DMS153 treated with DMSO at 0.1 percent for 48 hours (cell line): ENCODE results near the gene ELL3.
"Not testable (repeated sequence)": the region's sequence is repeated elsewhere in the genome, so short reads cannot be mapped to it uniquely, and the experiment has no call there.

Experiments used
- DNase-seq: peaks from one replicate; lab custom pipeline; 2025; ENCODE audit not compliant: unreplicated experiment; lab: John Stamatoyannopoulos, UW

The ELL3 gene

DNA sequence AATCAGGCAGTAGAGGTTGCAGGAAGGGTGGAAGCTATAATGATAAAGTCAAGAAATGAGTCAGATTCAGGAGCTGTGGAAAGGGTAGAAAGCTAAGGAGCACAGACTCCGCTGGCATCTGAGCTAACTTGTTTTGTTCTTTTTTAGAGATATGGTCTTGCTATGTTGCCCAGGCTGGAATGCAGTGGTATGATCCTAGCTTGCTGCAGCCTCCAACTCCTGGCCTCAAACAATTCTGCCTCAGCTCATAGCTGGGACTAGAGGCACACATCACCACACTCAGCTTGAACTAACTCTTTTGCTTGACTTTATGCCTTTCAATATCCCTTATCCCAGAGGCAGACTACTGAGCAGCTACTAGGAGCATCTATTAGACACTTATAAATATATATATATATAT is 50.5 kb downstream of the ELL3 start:
- DNase-seq = not testable (repeated sequence)

DNA sequence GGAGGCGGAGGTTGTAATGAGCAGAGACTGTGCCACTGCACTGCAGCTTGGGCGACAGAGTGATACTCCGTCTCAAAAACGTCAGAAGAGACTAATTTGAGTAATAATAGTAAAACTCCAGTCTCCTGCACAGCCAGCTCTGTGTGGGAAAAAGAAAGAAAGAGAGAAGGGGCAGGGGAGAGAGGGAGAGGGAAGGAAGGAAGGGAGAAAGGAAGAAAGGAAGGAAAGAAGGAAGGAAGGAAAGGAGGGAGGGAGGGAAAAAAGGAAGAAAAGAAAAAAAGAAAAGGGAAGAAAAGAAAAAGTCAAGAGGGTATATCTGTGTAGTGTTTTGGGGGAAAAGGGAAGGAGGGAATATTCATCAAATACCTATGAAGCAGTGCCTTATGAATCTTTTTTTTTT is 53.6 kb downstream of the ELL3 start:
- DNase-seq = no peak
